ENCODE measurements around the gene NDUFA9.

DNA sequence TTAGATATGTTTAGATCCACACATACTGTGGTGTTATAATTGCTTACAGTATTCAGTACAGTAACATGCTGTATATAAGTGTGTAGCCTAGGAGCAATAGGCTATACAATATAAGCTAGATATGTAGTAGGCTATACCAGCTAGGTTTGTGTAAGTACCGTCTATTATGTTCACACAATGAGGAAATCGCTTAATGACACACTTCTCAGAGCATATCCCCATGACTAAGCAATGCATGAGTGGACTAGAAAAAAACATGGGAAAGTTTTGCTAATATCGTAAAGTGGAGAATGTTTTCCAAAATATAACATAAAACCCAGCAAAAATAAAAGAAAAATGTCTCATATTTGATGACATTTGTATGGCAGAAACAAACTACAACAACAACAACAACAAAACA is 27.4 kb upstream of the NDUFA9 start:
- TF ChIP-seq, protein P1, sequence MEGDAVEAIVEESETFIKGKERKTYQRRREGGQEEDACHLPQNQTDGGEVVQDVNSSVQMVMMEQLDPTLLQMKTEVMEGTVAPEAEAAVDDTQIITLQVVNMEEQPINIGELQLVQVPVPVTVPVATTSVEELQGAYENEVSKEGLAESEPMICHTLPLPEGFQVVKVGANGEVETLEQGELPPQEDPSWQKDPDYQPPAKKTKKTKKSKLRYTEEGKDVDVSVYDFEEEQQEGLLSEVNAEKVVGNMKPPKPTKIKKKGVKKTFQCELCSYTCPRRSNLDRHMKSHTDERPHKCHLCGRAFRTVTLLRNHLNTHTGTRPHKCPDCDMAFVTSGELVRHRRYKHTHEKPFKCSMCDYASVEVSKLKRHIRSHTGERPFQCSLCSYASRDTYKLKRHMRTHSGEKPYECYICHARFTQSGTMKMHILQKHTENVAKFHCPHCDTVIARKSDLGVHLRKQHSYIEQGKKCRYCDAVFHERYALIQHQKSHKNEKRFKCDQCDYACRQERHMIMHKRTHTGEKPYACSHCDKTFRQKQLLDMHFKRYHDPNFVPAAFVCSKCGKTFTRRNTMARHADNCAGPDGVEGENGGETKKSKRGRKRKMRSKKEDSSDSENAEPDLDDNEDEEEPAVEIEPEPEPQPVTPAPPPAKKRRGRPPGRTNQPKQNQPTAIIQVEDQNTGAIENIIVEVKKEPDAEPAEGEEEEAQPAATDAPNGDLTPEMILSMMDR (IDR thresholded peaks at IDR 0.05), result no peak
- no peak for TF ChIP-seq ZFX (IDR thresholded peaks at IDR 0.05; ENCODE audit: borderline replicate concordance)

All from 22Rv1 (cell line).